GM12801 (cell line): ENCODE results near the gene IQCE.

Experiments used
- CTCF ChIP-seq: IDR thresholded peaks from one replicate; pipeline ENCODE4 v1.5.1; 2011; ENCODE audit warnings: control low read depth; ENCODE audit not compliant: insufficient read length; ENCODE audit errors: extremely low read depth

Gene IQCE

GRCh38 chr7:2512713-2513112, 46.1 kb upstream of the IQCE start:
- TF ChIP-seq CTCF = no peak

GRCh38 chr7:2513702-2514101, 45.1 kb upstream of the IQCE start:
- no peak for TF ChIP-seq CTCF

GRCh38 chr7:2514473-2515423, 44.0 kb upstream of the IQCE start:
- no peak for TF ChIP-seq CTCF

GRCh38 chr7:2515424-2516193, 43.2 kb upstream of the IQCE start:
- TF ChIP-seq CTCF = no peak

- no peak for TF ChIP-seq CTCF
These were observed 42.6 kb upstream of the IQCE start for GRCh38 chr7:2516194-2516555.

GRCh38 chr7:2517026-2517425, 41.8 kb upstream of the IQCE start:
- no peak for TF ChIP-seq CTCF

- no peak for TF ChIP-seq CTCF
These were observed 40.9 kb upstream of the IQCE start for GRCh38 chr7:2517678-2518507.
